BLaER1 (cell line): ENCODE measurements around the gene ODR4.
"Not testable (repeated sequence)": the region's sequence is repeated elsewhere in the genome, so short reads cannot be mapped to it uniquely, and the experiment has no call there.

Experiments used
- H3K27ac ChIP-seq: shearing (Covaris generic); formaldehyde crosslinking; 2 replicates; pipeline ENCODE4 v1.8.1; 2022
- H3K27me3 ChIP-seq: shearing (Covaris generic); formaldehyde crosslinking; 2 replicates; pipeline ENCODE4 v1.8.1; 2022
- H3K36me3 ChIP-seq: shearing (Covaris generic); formaldehyde crosslinking; 2 replicates; pipeline ENCODE4 v1.8.1; 2022
- H3K4me1 ChIP-seq: shearing (Covaris generic); formaldehyde crosslinking; 2 replicates; pipeline ENCODE4 v1.8.1; 2022
- H3K4me2 ChIP-seq: shearing (Covaris generic); formaldehyde crosslinking; 2 replicates; pipeline ENCODE4 v1.8.1; 2022
- H3K4me3 ChIP-seq: shearing (Covaris generic); formaldehyde crosslinking; 2 replicates; pipeline ENCODE4 v1.8.1; 2022
- H3K9ac ChIP-seq: shearing (Covaris generic); formaldehyde crosslinking; 2 replicates; pipeline ENCODE4 v1.8.1; 2022
- H3K9me3 ChIP-seq: shearing (Covaris generic); formaldehyde crosslinking; 2 replicates; pipeline ENCODE4 v1.8.1; 2022
- H4K20me1 ChIP-seq: shearing (Covaris generic); formaldehyde crosslinking; 2 replicates; pipeline ENCODE4 v1.8.1; 2022
- Cebpa-rat ChIP-seq: shearing (Covaris generic); IDR thresholded peaks from 2 replicates; pipeline ENCODE4 v1.8.1; 2022

ODR4 gene

GRCh38 chr1:186386725-186387383 is 11.2 kb downstream of the ODR4 start:
- Histone ChIP-seq H3K27ac (no peak overlapping the region), H3K36me3 (peaks cover 68% of the 10 kb centered on the region), H4K20me1 (no peaks in the 10 kb centered on the region; the same call in none of the 2 replicates), H3K4me1 (no peaks in the 10 kb centered on the region), H3K4me3 (no peak overlapping the region), H3K27me3 (no peaks in the 10 kb centered on the region), H3K4me2 (no peak overlapping the region), H3K9ac (no peak overlapping the region), H3K9me3 (no peaks in the 10 kb centered on the region)
- no peak for TF ChIP-seq Cebpa-rat

- H3K36me3 ChIP-seq, result peaks cover 70% of the 10 kb centered on the region
- TF ChIP-seq Cebpa-rat, result no peak
- no peaks in the 10 kb centered on the region for H3K9me3 ChIP-seq
Observed at GRCh38 chr1:186390925-186391324, 15.3 kb downstream of the ODR4 start.

GRCh38 chr1:186391841-186392240 is 16.2 kb downstream of the ODR4 start:
- Histone ChIP-seq H3K27ac (no peak overlapping the region), H3K9me3 (no peaks in the 10 kb centered on the region), H3K4me1 (no peaks in the 10 kb centered on the region), H3K4me3 (no peak overlapping the region), H4K20me1 (no peaks in the 10 kb centered on the region), H3K4me2 (no peak overlapping the region), H3K36me3 (peaks cover 73% of the 10 kb centered on the region), H3K27me3 (no peaks in the 10 kb centered on the region), H3K9ac (no peak overlapping the region)
- no peak for TF ChIP-seq Cebpa-rat

More at GRCh38 chr1:186390925-186391324, 15.3 kb downstream of the ODR4 start:
- Histone ChIP-seq H3K27ac (no peak overlapping the region), H3K4me2 (no peak overlapping the region), H3K9ac (no peak overlapping the region), H4K20me1 (no peaks in the 10 kb centered on the region), H3K27me3 (no peaks in the 10 kb centered on the region), H3K4me3 (no peak overlapping the region), H3K4me1 (no peaks in the 10 kb centered on the region)

- H3K9me3 ChIP-seq, H3K27me3 ChIP-seq, H3K4me1 ChIP-seq, H3K27ac ChIP-seq, H3K9ac ChIP-seq, H3K4me2 ChIP-seq, H3K4me3 ChIP-seq, H4K20me1 ChIP-seq: not testable (repeated sequence)
- H3K36me3 ChIP-seq, result peaks cover 74% of the 10 kb centered on the region
Observed at GRCh38 chr1:186392711-186393110, 17.1 kb downstream of the ODR4 start.

GRCh38 chr1:186401446-186401845 is 25.8 kb downstream of the ODR4 start:
- H3K9ac ChIP-seq, H3K9me3 ChIP-seq, H3K4me2 ChIP-seq, H3K27me3 ChIP-seq, H3K4me3 ChIP-seq, H3K27ac ChIP-seq, H4K20me1 ChIP-seq, H3K4me1 ChIP-seq: not testable (repeated sequence)
- H3K36me3 ChIP-seq, result peaks cover 63% of the 10 kb centered on the region

GRCh38 chr1:186403632-186404031 is 28.0 kb downstream of the ODR4 start:
- H3K36me3 ChIP-seq, result peaks cover 62% of the 10 kb centered on the region
- no peak overlapping the region for H3K4me2 ChIP-seq
- H3K27me3 ChIP-seq, result no peaks in the 10 kb centered on the region
- no peaks in the 10 kb centered on the region for H4K20me1 ChIP-seq
- no peaks in the 10 kb centered on the region for H3K9me3 ChIP-seq
- no peaks in the 10 kb centered on the region for H3K4me1 ChIP-seq
- TF ChIP-seq Cebpa-rat, result no peak
- no peak overlapping the region for H3K9ac ChIP-seq
- H3K4me3 ChIP-seq, result no peak overlapping the region
- no peak overlapping the region for H3K27ac ChIP-seq

GRCh38 chr1:186404454-186405051 is 28.9 kb downstream of the ODR4 start:
- H3K36me3 ChIP-seq, result peaks cover 61% of the 10 kb centered on the region
- H3K4me2 ChIP-seq, result no peak overlapping the region
- H3K9ac ChIP-seq, result no peak overlapping the region

GRCh38 chr1:186409091-186409490 is 33.5 kb downstream of the ODR4 start:
- Histone ChIP-seq H3K9ac (no peak overlapping the region), H3K4me1 (no peaks in the 10 kb centered on the region), H3K27me3 (no peaks in the 10 kb centered on the region), H4K20me1 (no peaks in the 10 kb centered on the region), H3K4me3 (no peak overlapping the region), H3K4me2 (no peak overlapping the region), H3K27ac (no peak overlapping the region), H3K36me3 (peaks cover 53% of the 10 kb centered on the region), H3K9me3 (no peaks in the 10 kb centered on the region)
- TF ChIP-seq Cebpa-rat, result no peak

More at GRCh38 chr1:186404454-186405051, 28.9 kb downstream of the ODR4 start:
- Histone ChIP-seq H3K9me3 (no peaks in the 10 kb centered on the region), H3K27me3 (no peaks in the 10 kb centered on the region), H3K27ac (no peak overlapping the region), H3K4me1 (no peaks in the 10 kb centered on the region), H4K20me1 (no peaks in the 10 kb centered on the region), H3K4me3 (no peak overlapping the region)
- TF ChIP-seq Cebpa-rat, result no peak

- H3K4me3 ChIP-seq, result no peak overlapping the region
- H3K27me3 ChIP-seq, result no peaks in the 10 kb centered on the region
- H3K9me3 ChIP-seq, result no peaks in the 10 kb centered on the region
- H3K4me1 ChIP-seq, result no peaks in the 10 kb centered on the region
- H3K36me3 ChIP-seq, result peaks cover 42% of the 10 kb centered on the region
- H3K4me2 ChIP-seq, result no peak overlapping the region
- TF ChIP-seq Cebpa-rat, result no peak
- no peak overlapping the region for H3K9ac ChIP-seq
- no peaks in the 10 kb centered on the region for H4K20me1 ChIP-seq
- H3K27ac ChIP-seq, result no peak overlapping the region
Observed at GRCh38 chr1:186413319-186413718, 37.7 kb downstream of the ODR4 start.

GRCh38 chr1:186418503-186418902 is 42.9 kb downstream of the ODR4 start:
- no peaks in the 10 kb centered on the region for H3K9me3 ChIP-seq
- H4K20me1 ChIP-seq, result no peaks in the 10 kb centered on the region
- no peak for TF ChIP-seq Cebpa-rat
- no peak overlapping the region for H3K27ac ChIP-seq
- no peaks in the 10 kb centered on the region for H3K4me1 ChIP-seq
- no peak overlapping the region for H3K4me2 ChIP-seq
- H3K36me3 ChIP-seq, result peaks cover 38% of the 10 kb centered on the region
- H3K4me3 ChIP-seq, result no peak overlapping the region
- H3K9ac ChIP-seq, result no peak overlapping the region
- no peaks in the 10 kb centered on the region for H3K27me3 ChIP-seq
